IPS-20b (cell line): Measurements from ENCODE around the gene DHRS4L2.
"Not testable (repeated sequence)": the region's sequence is repeated elsewhere in the genome, so short reads cannot be mapped to it uniquely, and the experiment has no call there.

Source experiments
- H3K27ac ChIP-seq: one replicate; pipeline ENCODE4 v1.5.1; 2013; ENCODE audit warnings: low read length
- H3K27me3 ChIP-seq: 2 replicates; pipeline ENCODE4 v1.6.1; 2013; ENCODE audit warnings: mild to moderate bottlenecking, low read length, inconsistent platforms; ENCODE audit not compliant: insufficient read depth
- H3K36me3 ChIP-seq: 2 replicates; pipeline ENCODE4 v1.6.1; 2013; ENCODE audit warnings: low read depth, mild to moderate bottlenecking, inconsistent platforms, low read length, moderate library complexity; ENCODE audit not compliant: insufficient read depth
- H3K4me1 ChIP-seq: 2 replicates; pipeline ENCODE4 v1.6.1; 2013; ENCODE audit warnings: mild to moderate bottlenecking, control low read depth, inconsistent platforms, low read length, moderate library complexity; ENCODE audit not compliant: insufficient read depth
- H3K4me3 ChIP-seq: 2 replicates; pipeline ENCODE4 v1.5.1; 2013; ENCODE audit warnings: mild to moderate bottlenecking, low read length, inconsistent platforms
- H3K9ac ChIP-seq: 2 replicates; pipeline ENCODE4 v1.6.1; 2013; ENCODE audit warnings: low read depth, mild to moderate bottlenecking, inconsistent platforms, low read length, moderate library complexity
- H3K9me3 ChIP-seq: 2 replicates; pipeline ENCODE4 v1.6.1; 2013; ENCODE audit warnings: mild to moderate bottlenecking, low read depth, low read length, inconsistent platforms; ENCODE audit not compliant: insufficient read depth

Gene DHRS4L2

DNA sequence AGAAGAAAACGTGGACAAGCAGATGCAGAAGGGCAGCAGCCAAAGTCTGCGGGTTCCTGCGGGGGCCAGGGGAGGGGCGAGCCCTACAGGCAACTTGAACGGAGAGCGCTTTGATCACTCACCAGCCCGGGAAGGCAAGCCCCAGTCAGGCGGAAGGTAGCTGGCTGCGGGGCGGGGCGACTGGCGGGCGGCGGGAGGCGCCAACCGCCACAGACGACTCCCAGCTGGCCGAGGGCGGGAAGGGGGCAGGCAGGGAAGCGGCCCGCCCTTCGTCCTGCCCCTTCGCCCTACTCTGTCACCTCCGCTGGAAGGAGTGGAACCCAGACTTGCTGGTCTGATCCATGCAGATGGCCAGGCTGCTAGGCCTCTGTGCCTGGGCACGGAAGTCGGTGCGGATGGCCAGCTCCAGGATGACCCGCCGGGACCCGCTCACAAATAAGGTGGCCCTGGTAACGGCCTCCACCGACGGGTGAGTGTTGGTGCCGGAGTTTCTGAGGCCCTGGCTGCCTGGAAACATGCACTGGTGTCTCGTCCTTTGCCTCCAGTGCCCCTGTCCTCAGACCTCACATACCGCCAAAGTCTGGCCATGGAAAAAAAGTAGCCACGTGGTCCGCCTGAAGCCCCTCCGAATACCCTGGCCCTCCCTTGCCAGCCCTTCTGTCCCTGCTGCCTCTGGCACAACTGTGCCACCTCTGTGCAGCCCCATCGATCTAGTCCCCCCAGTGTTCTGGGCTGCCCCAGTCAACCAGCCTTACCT is at the start of gene DHRS4L2:
Gene DHRS4L2 (plus strand): TSS at position 323 of the 757 bp plus-strand sequence. CDS start 19 bp downstream, at position 342.
- H3K27ac ChIP-seq, H3K27me3 ChIP-seq, H3K36me3 ChIP-seq, H3K9me3 ChIP-seq, H3K4me1 ChIP-seq: not testable (repeated sequence)
- Histone ChIP-seq H3K4me3 (peak within 1 kb of the TSS; percentile 62), H3K9ac (peak within 1 kb of the TSS; percentile 59; the same call in 1 of the 2 replicates)

- Histone ChIP-seq H3K4me1 (no peaks in the 10 kb centered on the region), H3K4me3 (no peak overlapping the region), H3K9me3 (no peaks in the 10 kb centered on the region), H3K27ac (no peak overlapping the region), H3K9ac (no peak overlapping the region), H3K27me3 (no peaks in the 10 kb centered on the region), H3K36me3 (no peaks in the 10 kb centered on the region)
These were observed 49.0 kb upstream of the DHRS4L2 start for GRCh38 chr14:23939607-23940326.

DNA sequence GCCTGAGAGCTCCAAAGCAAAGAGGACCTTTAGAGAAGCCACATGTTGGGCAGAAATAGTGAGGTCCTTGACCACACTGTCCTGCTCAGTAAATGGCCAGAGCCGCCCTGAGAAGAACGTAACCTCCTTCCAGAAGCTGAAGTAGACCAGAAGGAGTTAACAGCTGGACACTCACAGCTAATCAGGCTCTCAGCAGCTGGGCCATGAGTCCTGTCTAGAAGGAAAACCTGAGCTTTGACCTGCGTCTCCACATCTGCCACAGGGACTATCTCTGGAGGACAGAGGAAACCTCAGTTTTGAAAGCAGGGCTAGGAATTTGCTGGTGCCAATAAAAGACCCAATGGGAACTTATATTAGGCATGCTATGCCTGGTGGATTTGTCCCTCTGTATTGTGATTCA is 47.5 kb upstream of the DHRS4L2 start:
- Histone ChIP-seq H3K27me3 (no peaks in the 10 kb centered on the region), H3K4me1 (no peaks in the 10 kb centered on the region), H3K4me3 (no peak overlapping the region), H3K27ac (no peak overlapping the region), H3K36me3 (no peaks in the 10 kb centered on the region), H3K9me3 (no peaks in the 10 kb centered on the region), H3K9ac (no peak overlapping the region)

DNA sequence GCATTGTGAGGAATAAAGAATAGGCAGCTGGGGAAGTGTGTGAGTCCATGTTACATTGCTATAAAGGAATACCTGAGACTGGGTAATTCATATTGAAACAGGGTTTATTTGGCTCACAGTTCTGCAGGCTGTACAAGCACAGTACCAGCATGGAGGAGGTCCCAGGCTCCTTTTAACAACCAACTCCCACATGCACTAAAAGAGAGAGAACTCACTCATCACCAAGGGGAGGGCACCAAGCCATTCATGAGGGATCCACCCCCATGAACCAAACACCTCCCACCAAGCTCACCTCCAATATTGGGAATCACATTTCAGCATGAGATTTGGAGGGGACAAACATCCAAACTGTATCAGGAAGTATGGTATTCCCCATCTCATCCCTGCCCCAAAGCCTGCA is 47.1 kb upstream of the DHRS4L2 start:
- H3K27ac ChIP-seq = no peak overlapping the region
- no peaks in the 10 kb centered on the region for H3K27me3 ChIP-seq
- H3K4me1 ChIP-seq = no peaks in the 10 kb centered on the region
- H3K9me3 ChIP-seq = no peaks in the 10 kb centered on the region
- H3K9ac ChIP-seq = no peak overlapping the region
- H3K4me3 ChIP-seq = no peak overlapping the region
- no peaks in the 10 kb centered on the region for H3K36me3 ChIP-seq

- Histone ChIP-seq H3K4me1 (no peaks in the 10 kb centered on the region), H3K27me3 (no peaks in the 10 kb centered on the region), H3K4me3 (no peak overlapping the region), H3K9ac (no peak overlapping the region), H3K27ac (no peak overlapping the region), H3K36me3 (no peaks in the 10 kb centered on the region), H3K9me3 (no peaks in the 10 kb centered on the region)
These were observed 46.1 kb upstream of the DHRS4L2 start for GRCh38 chr14:23942587-23942986.

DNA sequence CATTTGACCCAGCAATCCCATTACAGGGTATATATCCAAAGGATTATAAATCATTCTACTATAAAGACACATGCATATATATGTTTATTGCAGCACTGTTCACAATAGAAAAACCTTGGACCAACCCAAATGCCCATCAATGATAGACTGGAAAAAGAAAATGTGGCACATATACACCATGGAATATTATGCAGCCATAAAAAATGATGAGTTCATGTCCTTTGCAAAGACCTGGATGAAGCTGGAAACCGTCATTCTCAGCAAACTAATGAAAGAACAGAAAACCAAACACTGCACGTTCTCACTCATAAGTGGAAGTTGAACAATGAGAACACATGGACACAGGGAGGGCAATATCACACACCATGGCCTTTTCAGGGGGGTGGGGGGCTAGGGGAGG is 39.7 kb upstream of the DHRS4L2 start:
- H3K36me3 ChIP-seq, H3K4me3 ChIP-seq, H3K27ac ChIP-seq, H3K27me3 ChIP-seq, H3K4me1 ChIP-seq, H3K9me3 ChIP-seq, H3K9ac ChIP-seq: not testable (repeated sequence)

DNA sequence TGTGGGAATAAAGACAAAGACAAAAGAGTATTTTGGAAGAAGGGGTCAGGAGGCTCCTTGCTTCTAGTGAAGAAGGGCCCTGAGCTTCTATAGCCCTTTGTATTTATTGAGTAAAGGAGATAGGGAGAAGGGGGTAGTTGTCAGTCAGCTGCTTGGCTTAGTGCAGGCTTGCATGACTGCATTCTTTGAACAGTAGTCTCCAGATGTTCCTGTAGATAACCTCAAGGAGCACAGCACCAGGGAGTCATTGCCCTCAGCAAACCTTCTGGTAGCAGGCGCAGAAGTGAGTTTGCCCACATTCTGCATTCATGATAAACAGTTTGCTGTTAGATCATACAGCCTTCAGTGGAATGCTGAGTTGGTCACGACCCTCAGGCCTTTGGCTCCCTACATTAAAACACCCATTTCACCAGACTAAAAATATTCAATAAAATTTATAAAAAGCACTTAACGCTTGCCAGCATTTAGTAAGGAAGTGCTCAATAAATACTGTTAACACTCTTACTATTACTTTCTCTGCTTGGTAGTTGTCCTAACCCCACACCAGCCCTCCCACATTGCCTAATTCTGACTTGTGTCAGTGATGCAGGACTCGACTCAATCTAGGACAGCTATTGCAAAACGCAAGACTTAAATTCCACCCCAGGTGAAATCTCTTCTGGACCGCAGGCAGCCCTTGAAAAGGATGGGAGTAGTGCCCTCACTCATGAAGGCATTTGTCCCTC is 38.2 kb upstream of the DHRS4L2 start:
- Histone ChIP-seq H3K4me1 (0 out of 2 replicates have a peak, but pooled peaks cover 3% of the 10 kb centered on the region), H3K27me3 (no peaks in the 10 kb centered on the region), H3K4me3 (no peak overlapping the region), H3K36me3 (no peaks in the 10 kb centered on the region), H3K27ac (no peak overlapping the region), H3K9ac (no peak overlapping the region), H3K9me3 (no peaks in the 10 kb centered on the region)

GRCh38 chr14:23951136-23951466 is 37.6 kb upstream of the DHRS4L2 start:
- H3K27ac ChIP-seq, H3K9me3 ChIP-seq, H3K27me3 ChIP-seq, H3K4me3 ChIP-seq, H3K4me1 ChIP-seq, H3K9ac ChIP-seq, H3K36me3 ChIP-seq: not testable (repeated sequence)

- Histone ChIP-seq H3K27ac (no peak overlapping the region), H3K4me1 (0 out of 2 replicates have a peak, but pooled peaks cover 3% of the 10 kb centered on the region), H3K27me3 (no peaks in the 10 kb centered on the region), H3K9ac (no peak overlapping the region), H3K36me3 (no peaks in the 10 kb centered on the region), H3K9me3 (no peaks in the 10 kb centered on the region), H3K4me3 (no peak overlapping the region)
These were observed 37.0 kb upstream of the DHRS4L2 start for GRCh38 chr14:23951590-23952201.

- H3K36me3 ChIP-seq, H3K4me1 ChIP-seq, H3K27me3 ChIP-seq, H3K9me3 ChIP-seq, H3K27ac ChIP-seq: not testable (repeated sequence)
- Histone ChIP-seq H3K9ac (peak overlapping the region; percentile 83; the same call in 1 of the 2 replicates), H3K4me3 (peak overlapping the region; percentile 81)
These were observed 35.6 kb upstream of the DHRS4L2 start for GRCh38 chr14:23953116-23953463.

GRCh38 chr14:23953464-23954278 is 35.1 kb upstream of the DHRS4L2 start, which contains the start of gene DHRS4:
TSS of gene DHRS4 (plus strand) at chr14:23953770. CDS start at chr14:23953789, 19 bp downstream.
- Histone ChIP-seq H3K27ac (no peak within 1 kb of the TSS), H3K4me1 (0 out of 2 replicates have a peak, but pooled peaks cover 3% of the 10 kb centered on the region), H3K9ac (peak within 1 kb of the TSS; percentile 83; the same call in 1 of the 2 replicates), H3K4me3 (peak within 1 kb of the TSS; percentile 81), H3K36me3 (no peaks in the 10 kb centered on the region), H3K27me3 (no peaks in the 10 kb centered on the region), H3K9me3 (no peaks in the 10 kb centered on the region)
